Adrenal gland (tissue), 12 donors: ENCODE results near the gene SMPD3. TPM values are rescaled to one million over a fixed set of nuclear protein-coding genes. Genes with fewer than 3 reads are reported as not detected.

Experiments used
- DNase-seq, 7 donors: peaks; one replicate each; pipeline ENCODE4 v3.0.0-alpha.2; 2019 to 2020
- H3K27ac ChIP-seq, 5 donors: fragments of 200-600 bp; sonication (generic) in 4 of 5; 1 replicate in 3 of 5; 2 replicates in 2 of 5; pipeline versions ENCODE4 v1.5.1 to v1.8.0; 2016 to 2020; ENCODE audit warnings: mild to moderate bottlenecking in 1 of 5
- H3K27me3 ChIP-seq: fragments of 200-600 bp; 2 replicates; pipeline ENCODE4 v1.8.0; 2021
- H3K36me3 ChIP-seq, 2 donors: fragments of 200-600 bp; replicated peaks in 1 of 2; 1 replicate in 1 of 2; 2 replicates in 1 of 2; pipeline versions ENCODE4 v1.5.1 to v1.8.0; 2018 to 2022
- H3K4me1 ChIP-seq, 2 donors: fragments of 200-600 bp; replicated peaks in 1 of 2; 1 replicate in 1 of 2; 2 replicates in 1 of 2; pipeline versions ENCODE4 v1.5.1 to v1.8.0; 2018 to 2021
- H3K4me3 ChIP-seq, 4 donors: fragments of 200-600 bp; sonication (generic) in 3 of 4; one replicate each; pipeline ENCODE4 v1.5.1; 2016 to 2018
- H3K9me3 ChIP-seq, 3 donors: fragments of 200-600 bp; sonication (generic) in 1 of 3; replicated peaks in 1 of 3; 1 replicate in 2 of 3; 2 replicates in 1 of 3; pipeline versions ENCODE4 v1.5.1 to v1.8.0; 2016 to 2021
- CTCF ChIP-seq, 6 experiments: fragments of 450-650 bp in 4 of 6; fragments of 200-600 bp in 2 of 6; sonication (generic) in 1 of 6; IDR thresholded peaks; 1 replicate in 5 of 6; 2 replicates in 1 of 6; pipeline versions ENCODE4 v1.5.1 to v1.8.0; 2016 to 2021; ENCODE audit warnings: antibody characterized with exemption in 6 of 6, mild to moderate bottlenecking in 2 of 6, moderate library complexity in 1 of 6
- POLR2A ChIP-seq, 2 donors: fragments of 450-650 bp; IDR thresholded peaks; one replicate each; pipeline ENCODE4 v1.6.1; 2017; ENCODE audit warnings: antibody characterized with exemption in 2 of 2, mild to moderate bottlenecking in 2 of 2, moderate library complexity in 1 of 2
- WGBS, 4 donors: extraction: QIAGEN DNeasy Blood & Tissue Kit in 2 of 4; methylation state at CpG; one replicate each; pipeline versions ENCODE4 v1.1.5 to v1.1.7; 2013 to 2017; 5-methylcytosine and 5-hydroxymethylcytosine counted together
- intact Hi-C, 2 donors: fragments of 100-400 bp; cut with DNase I; formaldehyde crosslinking; loops; one replicate each; pipeline versions ENCODE4 v1.14.1 to v1.15.0; 2022 to 2023
- polyA plus RNA-seq, 3 donors: library from polyadenylated mRNA; stranded (reverse); fragments of 200-250 nt in 2 of 3; fragments of 350-450 nt in 1 of 3; fragmentation: Illumina TruSeq in 1 of 3; extraction: RNeasy Lipid Tissue Mini Kit (QIAGEN cat#74804) in 1 of 3; gene quantifications; one replicate each; pipeline ENCODE4 v1.2.3, GENCODE V29; 2013 to 2014
- total RNA-seq, 9 donors: library from RNA; depleted of rRNA in 4 of 9; stranded (reverse); fragments of >200 nt in 4 of 9; fragments of 120-200 nt in 1 of 9; fragmentation: NEBNext Ultra II Directional in 1 of 9; extraction: Animal tissue kit (Norgen Biotek cat#: 25700) in 1 of 9; gene quantifications; one replicate each; pipeline versions ENCODE4 v1.1.0 to v1.2.4, GENCODE V29; 2013 to 2023
- donor health status: healthy with polysubstance abuse.
- donor health status: Bipolar disorder and iron deficiency.
- donor health status: DM: yes; HTN: yes; CAD: no.
- donor health status: DM: no; HTN: no; CAD: no.
- donor health status: DM: no; HTN: no; CAD: no.
- donor health status: DM: yes; HTN: yes; CAD: no.

SMPD3 gene
- total and polyA plus RNA-seq, 12 donors, result 0.32 to 7.8 (median 1.2) TPM; not detected in 2

DNA sequence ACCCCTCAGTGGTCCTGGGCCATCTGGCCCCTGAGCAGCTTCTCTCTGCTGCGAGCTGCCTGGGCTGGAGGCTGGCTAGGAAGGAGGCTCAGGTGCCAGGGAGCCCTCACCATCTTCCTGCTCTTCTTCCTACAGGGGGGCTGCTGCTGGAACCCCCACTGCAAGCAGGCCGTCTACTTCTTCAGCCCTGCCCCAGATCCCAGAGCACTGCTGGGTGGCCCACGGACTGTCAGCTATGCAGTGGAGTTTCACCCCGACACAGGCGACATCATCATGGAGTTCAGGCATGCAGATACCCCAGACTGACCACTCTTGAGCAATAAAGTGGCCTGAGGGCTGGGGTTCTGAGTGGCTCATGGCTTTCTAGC is 91.4 kb downstream of the SMPD3 start:
- Histone ChIP-seq H3K4me1 (peaks cover 24 to 28% of the 10 kb centered on the region in 2 donors), H3K27me3 (no peaks in the 10 kb centered on the region), H3K9me3 (no peaks in the 10 kb centered on the region), H3K4me3 (no peak overlapping the region), H3K27ac (peak overlapping the region in 1 of 5 donors; percentile 72), H3K36me3 (peaks cover 0 to 40% of the 10 kb centered on the region in 2 donors)
- TF ChIP-seq POLR2A (IDR thresholded peaks at IDR 0.05), result no peak
- TF ChIP-seq CTCF (IDR thresholded peaks at IDR 0.05), result no peak
- WGBS, 4 donors, result 68 to 95% (median 87%) methylated on average over 4 to 5 of the region's 5 CpGs
- DNase-seq, result no peak
- intact Hi-C loops, result no loop called here

- WGBS, 4 donors, result 41 to 54% (median 48%) methylated on average over 7 to 28 of the region's 28 CpGs
- DNase-seq, result peak in 6 of 7 donors; percentile 72 to 82 (median 76)
- Histone ChIP-seq H3K27me3 (no peaks in the 10 kb centered on the region), H3K36me3 (peaks cover 0 to 44% of the 10 kb centered on the region in 2 donors), H3K9me3 (no peaks in the 10 kb centered on the region), H3K4me3 (no peak overlapping the region), H3K4me1 (peaks cover 19 to 25% of the 10 kb centered on the region in 2 donors), H3K27ac (peak overlapping the region in 1 of 5 donors; percentile 72)
- TF ChIP-seq POLR2A (IDR thresholded peaks at IDR 0.05), result no peak
- peak in 1 of 6 experiments; percentile 12 for TF ChIP-seq CTCF (IDR thresholded peaks at IDR 0.05)
- intact Hi-C loops, result no loop called here
Observed at GRCh38 chr16:68356249-68356918, 91.9 kb downstream of the SMPD3 start.

DNA sequence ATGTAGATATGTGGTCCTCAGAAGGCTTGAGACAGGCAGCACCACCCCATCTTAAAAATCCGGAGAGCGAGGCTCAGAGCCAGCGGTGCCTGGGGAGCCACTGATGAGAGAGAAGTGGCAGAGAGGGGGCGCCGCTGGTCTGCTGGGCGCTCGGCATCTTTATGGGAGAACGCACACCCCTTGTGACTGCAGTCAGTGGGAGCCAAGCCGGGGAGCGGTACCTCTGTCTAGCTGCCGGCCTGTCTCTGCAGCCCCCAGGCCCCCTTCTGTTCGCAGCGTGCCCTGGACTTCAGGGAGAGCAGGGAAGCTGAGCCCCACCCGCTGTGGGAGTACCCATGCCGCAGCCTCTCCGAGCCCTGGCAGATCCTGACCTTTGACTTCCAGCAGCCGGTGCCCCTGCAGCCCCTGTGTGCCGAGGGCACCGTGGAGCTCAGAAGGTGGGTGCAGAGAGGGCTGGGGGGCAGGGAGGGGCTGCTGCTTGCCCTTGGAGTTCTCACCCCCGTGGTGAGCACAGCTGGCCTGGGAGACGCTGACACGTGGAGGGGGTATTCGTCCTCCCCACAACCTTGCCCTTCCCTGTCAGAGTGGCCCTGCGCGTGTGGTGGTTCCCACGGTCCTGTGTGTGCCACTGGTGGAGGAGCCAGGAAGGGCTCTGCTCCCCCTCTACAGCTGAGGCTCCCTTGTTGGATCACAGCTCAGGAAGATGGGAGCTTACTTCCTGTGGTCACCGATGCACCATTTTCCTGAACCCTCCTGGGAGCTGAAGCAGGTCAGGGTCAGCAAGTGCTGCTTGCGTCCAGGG is 92.7 kb downstream of the SMPD3 start:
- H3K36me3 ChIP-seq, result peaks cover 0 to 44% of the 10 kb centered on the region in 2 donors
- WGBS, 4 donors, result 58 to 84% (median 61%) methylated on average over 18 to 28 of the region's 28 CpGs; no CpG with 5 or more reads in 1 of the 4 donors
- TF ChIP-seq CTCF (IDR thresholded peaks at IDR 0.05), result no peak
- no peak for TF ChIP-seq POLR2A (IDR thresholded peaks at IDR 0.05)

GRCh38 chr16:68354816-68355215 is 93.5 kb downstream of the SMPD3 start:
- Histone ChIP-seq H3K27ac (no peak overlapping the region), H3K36me3 (peaks cover 0 to 44% of the 10 kb centered on the region in 2 donors), H3K9me3 (no peaks in the 10 kb centered on the region), H3K4me3 (no peak overlapping the region), H3K4me1 (peaks cover 15 to 20% of the 10 kb centered on the region in 2 donors), H3K27me3 (no peaks in the 10 kb centered on the region)
- DNase-seq, result no peak
- 92 to 94% (median 93%) methylated on average over 8 to 9 of the region's 9 CpGs for WGBS, 4 donors
- TF ChIP-seq CTCF (IDR thresholded peaks at IDR 0.05) (no peak), POLR2A (IDR thresholded peaks at IDR 0.05) (no peak)
- intact Hi-C loops, result no loop called here

More for the DNA sequence above, 92.7 kb downstream of the SMPD3 start:
- peaks cover 15 to 20% of the 10 kb centered on the region in 2 donors for H3K4me1 ChIP-seq
- intact Hi-C loops, result no loop called here
- H3K9me3 ChIP-seq, result no peaks in the 10 kb centered on the region
- peak overlapping the region in 1 of 5 donors; percentile 72 for H3K27ac ChIP-seq
- H3K4me3 ChIP-seq, result no peak overlapping the region
- DNase-seq, result peak in 1 of 7 donors; percentile 31
- no peaks in the 10 kb centered on the region for H3K27me3 ChIP-seq
